ENCODE data around the gene SMURF1.
"Not testable (repeated sequence)": the region's sequence is repeated elsewhere in the genome, so short reads cannot be mapped to it uniquely, and the experiment has no call there.

The SMURF1 gene

GRCh38 chr7:99054781-99055180 is 89.1 kb downstream of the SMURF1 start:
- DNase-seq (ENCODE audit: low spot score): no peak

DNA sequence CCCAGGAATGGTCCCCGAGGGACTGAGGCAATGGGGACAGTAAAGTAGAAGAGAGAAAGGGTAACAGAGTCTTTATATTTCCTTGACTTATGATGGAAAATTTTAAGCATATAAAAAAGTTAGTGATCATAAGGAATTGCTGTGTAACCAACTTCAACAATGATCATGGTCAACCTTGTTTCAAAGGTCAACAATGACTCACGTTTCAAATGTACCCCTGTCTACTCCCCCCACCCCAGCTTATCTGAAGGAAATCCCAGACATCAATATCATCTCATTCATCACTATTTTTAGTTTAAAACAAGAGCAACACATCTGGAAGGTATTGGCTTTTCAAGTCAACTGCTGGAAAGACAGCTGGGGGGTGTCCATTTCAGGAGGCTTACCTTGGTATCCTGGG is 92.9 kb downstream of the SMURF1 start:
- DNase-seq (ENCODE audit: low spot score): no peak

DNA sequence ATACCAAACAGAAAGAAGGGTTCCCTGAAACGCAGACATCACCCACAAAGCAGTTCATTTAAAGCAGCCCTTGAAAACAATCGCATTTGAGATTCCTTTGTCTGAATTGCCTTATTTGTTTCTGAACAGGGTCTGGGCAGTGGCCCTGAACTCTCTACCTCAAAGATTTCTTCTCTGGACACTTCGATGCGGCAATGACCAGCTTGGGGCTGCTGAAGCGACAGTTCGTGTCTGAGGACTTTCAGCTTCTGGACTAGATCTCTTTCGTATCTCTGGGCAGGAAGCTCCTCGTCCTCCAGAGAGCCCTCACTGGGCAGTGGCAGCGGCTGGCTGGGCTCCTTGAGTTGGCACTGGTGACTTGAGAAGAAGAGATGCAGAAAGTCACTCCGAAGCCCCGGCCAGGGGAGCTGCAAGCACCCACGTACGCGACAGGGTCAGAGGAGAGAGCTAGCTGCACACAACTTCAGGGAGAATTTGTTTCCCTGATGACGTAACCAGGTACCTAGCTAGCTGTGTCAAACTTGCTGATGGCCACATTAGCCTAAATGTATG is 96.3 kb downstream of the SMURF1 start:
- DNase-seq (ENCODE audit: low spot score): no peak

GRCh38 chr7:99046722-99047121 is 97.2 kb downstream of the SMURF1 start:
- no peak for DNase-seq (ENCODE audit: low spot score)

DNA sequence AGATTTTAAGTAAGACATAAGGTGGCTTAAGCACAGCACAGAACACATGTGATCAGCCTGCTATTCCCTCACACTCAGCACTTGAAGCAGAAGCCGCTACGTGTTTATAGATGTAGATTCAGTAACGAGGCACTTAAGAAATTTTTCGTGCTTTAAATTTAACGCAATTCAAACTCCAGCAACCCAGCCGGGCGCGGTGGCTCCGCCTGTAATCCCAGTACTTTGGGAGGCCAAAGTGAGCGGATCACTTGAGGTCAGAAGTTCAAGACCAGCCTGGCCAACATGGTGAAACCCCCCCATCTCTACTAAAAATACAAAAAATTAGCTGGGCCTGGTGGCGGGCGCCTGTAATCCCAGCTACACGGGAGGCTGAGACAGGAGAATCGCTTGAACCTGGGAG is 97.6 kb downstream of the SMURF1 start:
- DNase-seq (ENCODE audit: low spot score): not testable (repeated sequence)

GRCh38 chr7:99044858-99045257 is 99.0 kb downstream of the SMURF1 start:
- DNase-seq (ENCODE audit: low spot score): not testable (repeated sequence)

DNA sequence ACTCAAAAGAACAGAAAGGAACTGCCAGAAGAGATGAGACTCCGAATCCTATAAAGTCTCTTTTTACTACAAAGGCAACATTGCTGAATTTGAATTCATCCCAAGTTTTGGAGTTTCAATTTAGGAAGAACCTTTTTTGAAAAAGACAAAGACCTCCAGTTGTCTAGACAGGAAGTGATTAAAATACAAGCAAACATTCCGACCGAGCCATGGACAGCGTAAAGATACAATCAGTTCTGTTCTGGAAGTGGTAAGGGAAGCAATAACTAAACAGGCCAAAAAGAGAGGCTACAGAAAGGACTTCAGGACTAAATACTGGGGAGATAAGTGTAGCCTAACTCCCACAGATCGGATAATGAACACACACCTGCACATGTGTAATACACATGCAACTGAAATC is 101.0 kb downstream of the SMURF1 start:
- no peak for DNase-seq (ENCODE audit: low spot score)

- peak; percentile 30 for DNase-seq (ENCODE audit: low spot score)
Observed at GRCh38 chr7:99041526-99041925, 102.4 kb downstream of the SMURF1 start.

DNA sequence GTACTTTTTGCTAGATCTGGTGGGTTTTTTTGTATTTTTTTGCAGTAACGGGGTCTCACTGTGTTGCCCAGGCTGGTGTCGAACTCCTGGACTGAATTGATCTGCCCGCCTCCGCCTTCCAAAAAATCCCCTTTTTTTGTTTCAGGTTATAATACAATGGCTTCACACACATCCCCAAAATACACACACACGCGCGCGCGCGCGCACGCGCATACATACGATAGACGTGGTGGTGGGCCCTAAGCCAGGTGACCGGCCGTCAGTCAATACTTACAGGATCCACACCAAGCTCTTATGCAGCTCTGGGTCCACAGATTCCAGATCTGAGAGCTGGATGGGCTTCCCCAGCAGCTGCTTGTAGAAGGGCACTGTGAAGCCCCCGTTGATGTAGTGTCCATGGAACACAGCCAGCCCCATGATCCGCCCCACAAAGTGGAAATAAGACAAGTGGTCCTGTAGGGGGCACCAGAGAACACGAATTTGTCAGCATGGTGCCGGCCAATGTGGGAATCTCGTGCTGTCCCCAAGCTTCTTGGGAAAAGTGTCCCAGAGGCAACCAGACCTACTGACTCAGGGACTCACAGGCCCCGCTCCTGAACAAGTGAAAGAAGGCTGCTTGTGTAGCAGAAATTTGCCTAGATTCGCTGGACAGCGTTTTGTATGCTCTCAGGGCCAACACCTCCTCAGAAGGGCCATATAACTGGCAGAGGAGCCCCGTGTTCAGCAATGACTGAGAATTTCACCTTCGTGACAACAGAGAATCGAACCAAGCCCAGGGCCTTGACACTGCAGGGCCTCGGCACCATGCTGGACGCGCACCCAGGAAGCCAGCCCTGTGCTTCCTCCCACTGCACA is 103.6 kb downstream of the SMURF1 start:
- DNase-seq (ENCODE audit: low spot score): peak; percentile 91

GRCh38 chr7:99039384-99039891 is 104.5 kb downstream of the SMURF1 start:
- DNase-seq (ENCODE audit: low spot score): no peak

DNA sequence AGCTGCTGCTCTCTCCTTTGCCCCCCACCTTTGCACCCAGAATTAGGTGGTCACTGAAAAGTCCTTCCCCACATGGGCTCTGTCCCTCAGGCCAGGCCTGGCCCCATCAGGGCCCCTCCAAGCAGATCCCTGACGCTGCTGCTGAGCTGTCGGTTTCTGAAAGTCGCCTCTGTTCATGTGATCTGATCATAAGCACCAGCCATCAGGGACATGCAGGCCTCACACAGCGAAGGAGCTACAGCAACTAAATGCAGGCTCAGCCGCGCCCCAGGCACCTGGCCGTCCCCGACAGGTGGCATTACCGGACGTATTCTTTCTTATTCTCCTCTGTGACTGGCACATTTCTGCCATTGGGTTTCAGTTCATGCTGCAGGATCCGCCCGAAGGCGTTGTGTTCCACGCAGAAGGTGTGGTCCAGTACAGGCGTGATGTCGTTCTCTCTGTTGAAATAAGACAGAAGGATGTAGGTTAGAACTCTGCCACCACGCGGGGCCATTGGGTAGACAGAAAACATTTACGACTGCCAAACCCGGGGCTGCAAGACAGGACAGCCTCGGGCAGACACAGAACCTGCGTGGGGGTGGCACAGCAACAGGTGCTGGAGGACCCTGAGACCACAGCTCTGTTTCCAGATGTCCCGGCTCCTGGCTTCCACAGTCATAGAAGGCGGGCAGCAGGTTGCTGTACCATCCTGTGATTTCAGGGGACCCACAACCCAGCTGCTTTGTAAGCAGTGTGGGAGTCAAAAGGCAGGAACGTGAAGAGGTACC is 105.6 kb downstream of the SMURF1 start:
- DNase-seq (ENCODE audit: low spot score): no peak

DNA sequence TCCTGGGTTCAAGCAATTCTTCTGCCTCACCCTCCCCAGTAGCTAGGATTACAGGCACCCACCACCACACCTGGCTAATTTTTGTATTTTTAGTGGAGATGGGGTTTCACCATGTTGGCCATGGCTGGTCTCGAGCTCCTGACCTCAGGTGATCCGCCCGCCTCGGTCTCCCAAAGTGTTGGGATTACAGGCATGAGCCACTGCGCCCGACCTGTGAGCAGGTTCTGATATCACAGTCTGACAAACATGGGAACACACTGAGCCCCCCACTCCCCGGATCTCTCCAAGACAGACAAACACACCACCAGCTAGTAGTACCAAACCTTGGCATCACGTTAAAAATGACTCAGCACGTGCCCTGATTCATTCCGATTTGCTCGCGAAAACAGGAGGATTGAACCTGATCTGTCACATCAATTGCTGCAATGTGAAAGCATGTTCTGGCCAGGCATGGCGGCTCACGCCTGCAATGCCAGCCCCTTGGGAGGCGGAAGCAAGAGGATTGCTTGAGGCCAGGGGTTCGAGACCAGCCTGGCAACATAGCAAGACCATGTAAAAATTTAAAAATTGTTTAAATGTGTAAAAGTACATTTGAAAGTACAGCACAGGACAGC is 106.5 kb downstream of the SMURF1 start:
- no peak for DNase-seq (ENCODE audit: low spot score)

- DNase-seq (ENCODE audit: low spot score): peak; percentile 84
Observed at GRCh38 chr7:99036546-99037111, 107.3 kb downstream of the SMURF1 start.

GRCh38 chr7:99035723-99036545 is 108.0 kb downstream of the SMURF1 start:
- DNase-seq (ENCODE audit: low spot score): no peak

DNA sequence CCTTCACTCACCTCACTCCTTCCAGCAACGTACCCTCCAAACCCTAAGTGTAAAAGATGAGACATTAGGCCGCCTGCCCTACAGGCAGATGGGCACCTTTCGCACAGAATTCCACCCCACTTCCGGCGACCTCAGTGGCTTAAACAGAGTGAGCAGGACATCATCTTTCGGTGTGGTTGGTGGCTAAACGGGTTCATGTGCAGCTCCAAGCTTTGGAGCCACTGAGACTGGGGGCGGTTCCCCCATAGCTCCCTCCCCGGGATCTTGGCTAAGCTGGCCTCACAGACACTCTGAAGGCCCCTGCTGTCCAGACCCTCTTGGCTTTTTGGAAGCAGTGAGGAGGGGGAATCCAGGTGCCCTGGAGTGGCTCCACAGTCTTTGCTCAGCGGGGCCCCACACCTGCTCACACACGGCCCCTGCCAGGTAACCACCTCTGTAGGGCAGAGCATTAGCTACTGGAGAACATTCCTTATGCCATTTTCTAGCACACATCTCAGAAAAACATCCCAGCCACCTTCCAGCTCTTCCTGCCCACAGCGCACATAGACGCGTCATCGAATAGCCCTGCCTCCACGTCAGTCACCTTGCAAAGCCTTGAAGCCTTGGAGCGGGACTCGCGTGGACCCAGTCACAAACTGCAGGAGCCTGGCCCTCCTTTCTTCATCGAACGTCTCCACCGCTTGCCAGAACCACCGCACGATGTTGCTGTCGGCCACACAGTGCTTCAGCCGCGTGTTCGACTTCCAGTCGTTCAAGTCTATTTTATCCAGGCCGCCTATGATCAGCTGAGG is 108.8 kb downstream of the SMURF1 start:
- no peak for DNase-seq (ENCODE audit: low spot score)

- DNase-seq (ENCODE audit: low spot score): no peak
Observed at GRCh38 chr7:99033765-99034164, 110.1 kb downstream of the SMURF1 start.

- DNase-seq (ENCODE audit: low spot score): no peak
Observed at GRCh38 chr7:99032928-99033327, 111.0 kb downstream of the SMURF1 start.

GRCh38 chr7:99031496-99031895 is 112.4 kb downstream of the SMURF1 start:
- DNase-seq (ENCODE audit: low spot score): no peak

DNA sequence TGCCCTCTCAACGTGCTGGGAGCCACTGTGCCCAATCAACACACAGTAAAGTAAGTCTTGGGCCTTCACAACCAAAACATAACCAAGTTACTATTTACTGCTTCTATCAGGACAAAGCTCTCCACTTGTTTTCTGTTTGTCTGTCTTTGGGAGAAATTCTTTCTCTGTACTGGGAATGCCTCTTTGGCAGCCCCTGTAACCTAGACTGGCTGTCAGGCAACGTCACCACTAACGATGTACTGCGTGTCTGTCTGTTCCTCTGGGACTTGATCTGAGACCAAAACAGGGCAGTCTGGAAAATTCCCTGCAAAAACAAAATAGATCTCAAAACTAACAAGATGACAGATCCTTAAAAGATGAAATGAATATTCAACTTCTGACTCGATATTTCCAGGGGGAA is 113.0 kb downstream of the SMURF1 start:
- no peak for DNase-seq (ENCODE audit: low spot score)

- DNase-seq (ENCODE audit: low spot score): no peak
Observed at GRCh38 chr7:99030457-99030856, 113.5 kb downstream of the SMURF1 start.
